Natural killer cell (primary cell): ENCODE measurements around the gene MAB21L3. TPM values are rescaled to one million over a fixed set of nuclear protein-coding genes. Genes with fewer than 3 reads are reported as not detected.
A peak's percentile ranks its signal among the peaks of the same experiment; 100 is the strongest.

Experiments
- ATAC-seq, 3 donors: fragments of 150-1000 bp in 2 of 3; fragments of 200-7000 bp in 1 of 3; cut with Tn5 transposase; 1 replicate in 1 of 3; 2 replicates in 2 of 3; pipeline ENCODE4 v1.10.0; 2021; ENCODE audit warnings: mild to moderate bottlenecking in 2 of 3, moderate library complexity in 2 of 3
- DNase-seq, 2 donors: peaks; one replicate each; pipeline versions ENCODE4 v3.0.0 to v3.0.0-alpha.2; 2013 to 2021; ENCODE audit warnings: mixed read lengths in 1 of 2
- H3K27ac ChIP-seq: one replicate; pipeline ENCODE4 v1.5.1; 2013; ENCODE audit warnings: mild to moderate bottlenecking, low read length
- H3K27me3 ChIP-seq: one replicate; pipeline ENCODE4 v1.6.1; 2013; ENCODE audit warnings: low read length; ENCODE audit not compliant: control insufficient read depth, insufficient read depth
- H3K36me3 ChIP-seq: one replicate; pipeline ENCODE4 v1.6.1; 2013; ENCODE audit warnings: low read length; ENCODE audit not compliant: control insufficient read depth, insufficient read depth
- H3K4me1 ChIP-seq: one replicate; pipeline ENCODE4 v1.6.1; 2013; ENCODE audit warnings: low read length; ENCODE audit not compliant: control insufficient read depth, insufficient read depth
- H3K4me3 ChIP-seq: one replicate; pipeline ENCODE4 v1.5.1; 2013; ENCODE audit warnings: low read length
- H3K9me3 ChIP-seq: one replicate; pipeline ENCODE4 v1.6.1; 2013; ENCODE audit warnings: low read length; ENCODE audit not compliant: control insufficient read depth, insufficient read depth
- H3K27ac Mint-ChIP-seq, 2 donors: one replicate each; pipeline ENCODE4 v1.8.0; 2022; ENCODE audit warnings: mild to moderate bottlenecking in 2 of 2, mixed read lengths in 2 of 2, moderate library complexity in 1 of 2
- H3K27me3 Mint-ChIP-seq, 2 donors: one replicate each; pipeline ENCODE4 v1.8.0; 2022; ENCODE audit warnings: low read depth in 2 of 2, mixed read lengths in 2 of 2
- H3K36me3 Mint-ChIP-seq: one replicate; pipeline ENCODE4 v1.8.0; 2022; ENCODE audit warnings: mixed read lengths
- H3K4me1 Mint-ChIP-seq, 2 donors: one replicate each; pipeline ENCODE4 v1.8.0; 2022; ENCODE audit warnings: mixed read lengths in 2 of 2
- H3K4me3 Mint-ChIP-seq: one replicate; pipeline ENCODE4 v1.8.0; 2022; ENCODE audit warnings: mild to moderate bottlenecking, moderate library complexity, mixed read lengths
- H3K9me3 Mint-ChIP-seq, 2 donors: one replicate each; pipeline ENCODE4 v1.8.0; 2022; ENCODE audit warnings: mixed read lengths in 2 of 2
- CTCF ChIP-seq: fragments of 200-600 bp; IDR thresholded peaks from one replicate; pipeline ENCODE4 v1.8.0; 2022; ENCODE audit warnings: antibody characterized with exemption
- WGBS: methylation state at CpG from one replicate; pipeline ENCODE4 v1.1.7; 2013; ENCODE audit warnings: missing lambda C conversion rate; ENCODE audit not compliant: insufficient coverage; 5-methylcytosine and 5-hydroxymethylcytosine counted together
- intact Hi-C: fragments of 100-400 bp; cut with micrococcal nuclease; formaldehyde crosslinking; loops from one replicate; pipeline ENCODE4 v1.14.2; 2022
- total RNA-seq, 4 donors: library from RNA; stranded (reverse); fragments of 120-200 nt in 1 of 4; gene quantifications; one replicate each; pipeline versions ENCODE4 v1.2.3 to v1.2.4, GENCODE V29; 2013 to 2022

The MAB21L3 gene
- total RNA-seq, 3 donors from 2014 or later (not counting 1 experiment from before 2014, with no cell fraction given), result not detected

GRCh38 chr1:116151739-116152576 lies 40.8 kb downstream of the MAB21L3 start:
- peak overlapping the region in 1 of 2 donors; percentile 87 for H3K27ac Mint-ChIP-seq

GRCh38 chr1:116152577-116152943 lies 41.4 kb downstream of the MAB21L3 start:
- H3K4me1 ChIP-seq, result peaks cover 10% of the 10 kb centered on the region
- Mint-ChIP-seq H3K4me1 (peaks cover 6 to 10% of the 10 kb centered on the region in 2 donors), H3K27ac (peak overlapping the region; percentile 43 to 87), H3K9me3 (no peaks in the 10 kb centered on the region), H3K27me3 (peaks cover 6 to 10% of the 10 kb centered on the region in 2 donors), H3K4me3 (no peak overlapping the region), H3K36me3 (no peaks in the 10 kb centered on the region)
- H3K36me3 ChIP-seq, result no peaks in the 10 kb centered on the region
- intact Hi-C loops, result loop anchor here (1.0 to 10.0 kb wide), 3 partner anchors 14 to 352 kb away; partner anchors contain the start of gene ATP1A1
- DNase-seq (no peak), ATAC-seq (no peak)
- 84% methylated on average over 3 of the region's 4 CpGs for WGBS
- no peak overlapping the region for H3K27ac ChIP-seq
- no peaks in the 10 kb centered on the region for H3K9me3 ChIP-seq
- no peak overlapping the region for H3K4me3 ChIP-seq
- no peaks in the 10 kb centered on the region for H3K27me3 ChIP-seq
- TF ChIP-seq CTCF, result no peak

More at GRCh38 chr1:116151739-116152576, 40.8 kb downstream of the MAB21L3 start:
- no peaks in the 10 kb centered on the region for H3K36me3 Mint-ChIP-seq
- 8% methylated on average over 46 of the region's 46 CpGs for WGBS
- Histone ChIP-seq H3K4me1 (peaks cover 10% of the 10 kb centered on the region), H3K27me3 (no peaks in the 10 kb centered on the region), H3K27ac (no peak overlapping the region), H3K4me3 (peak overlapping the region; percentile 18), H3K36me3 (no peaks in the 10 kb centered on the region), H3K9me3 (no peaks in the 10 kb centered on the region)
- DNase-seq (peak; percentile 79 to 92), ATAC-seq (peak; percentile 96 to 97 (median 96))
- peaks cover 6 to 10% of the 10 kb centered on the region in 2 donors for H3K4me1 Mint-ChIP-seq
- peak overlapping the region; percentile 64 for H3K4me3 Mint-ChIP-seq
- H3K9me3 Mint-ChIP-seq, result no peaks in the 10 kb centered on the region
- peak; percentile 85 for TF ChIP-seq CTCF
- peaks cover 5 to 10% of the 10 kb centered on the region in 2 donors for H3K27me3 Mint-ChIP-seq
- intact Hi-C loops, result loop anchor here (1.0 to 10.0 kb wide), 3 partner anchors 15 to 352 kb away; partner anchors contain the start of gene ATP1A1

- no peaks in the 10 kb centered on the region for H3K9me3 Mint-ChIP-seq
- H3K36me3 ChIP-seq, result no peaks in the 10 kb centered on the region
- H3K27ac ChIP-seq, result no peak overlapping the region
- no peak for ATAC-seq
- no peaks in the 10 kb centered on the region for H3K36me3 Mint-ChIP-seq
- peaks cover 6 to 10% of the 10 kb centered on the region in 2 donors for H3K27me3 Mint-ChIP-seq
- 88% methylated on average over 2 of the region's 4 CpGs for WGBS
- no peaks in the 10 kb centered on the region for H3K9me3 ChIP-seq
- H3K4me1 Mint-ChIP-seq, result peaks cover 6 to 10% of the 10 kb centered on the region in 2 donors
- peaks cover 10% of the 10 kb centered on the region for H3K4me1 ChIP-seq
- H3K4me3 ChIP-seq, result no peak overlapping the region
- no peak for TF ChIP-seq CTCF
- DNase-seq, result no peak
- H3K27me3 ChIP-seq, result no peaks in the 10 kb centered on the region
- H3K4me3 Mint-ChIP-seq, result no peak overlapping the region
- intact Hi-C loops, result loop anchor here (1.0 to 10.0 kb wide), 3 partner anchors 14 to 351 kb away; partner anchors contain the start of gene ATP1A1
- H3K27ac Mint-ChIP-seq, result peak overlapping the region; percentile 43 to 87
Measured at GRCh38 chr1:116152950-116153691, 41.9 kb downstream of the MAB21L3 start.
